Measurements from ENCODE around the gene SBF2.

SBF2 gene

GRCh38 chr11:10087186-10087922 lies 206.7 kb downstream of the SBF2 start:
- TF ChIP-seq GATA2 (IDR thresholded peaks at IDR 0.05; ENCODE audit: low read depth, low read length) = peak; percentile 59
- TF ChIP-seq GATA3 (IDR thresholded peaks at IDR 0.05; ENCODE audit: low read depth, low read length) = peak; percentile 86

GRCh38 chr11:10080138-10080537 lies 213.9 kb downstream of the SBF2 start:
- TF ChIP-seq GATA3 (IDR thresholded peaks at IDR 0.05; ENCODE audit: low read depth, low read length) (no peak), GATA2 (IDR thresholded peaks at IDR 0.05; ENCODE audit: low read depth, low read length) (no peak)

GRCh38 chr11:10076458-10077141 lies 217.4 kb downstream of the SBF2 start:
- TF ChIP-seq GATA2 (IDR thresholded peaks at IDR 0.05; ENCODE audit: low read depth, low read length) = no peak
- no peak for TF ChIP-seq GATA3 (IDR thresholded peaks at IDR 0.05; ENCODE audit: low read depth, low read length)

GRCh38 chr11:10075141-10075540 lies 218.9 kb downstream of the SBF2 start:
- TF ChIP-seq GATA3 (IDR thresholded peaks at IDR 0.05; ENCODE audit: low read depth, low read length) (no peak), GATA2 (IDR thresholded peaks at IDR 0.05; ENCODE audit: low read depth, low read length) (no peak)

DNA sequence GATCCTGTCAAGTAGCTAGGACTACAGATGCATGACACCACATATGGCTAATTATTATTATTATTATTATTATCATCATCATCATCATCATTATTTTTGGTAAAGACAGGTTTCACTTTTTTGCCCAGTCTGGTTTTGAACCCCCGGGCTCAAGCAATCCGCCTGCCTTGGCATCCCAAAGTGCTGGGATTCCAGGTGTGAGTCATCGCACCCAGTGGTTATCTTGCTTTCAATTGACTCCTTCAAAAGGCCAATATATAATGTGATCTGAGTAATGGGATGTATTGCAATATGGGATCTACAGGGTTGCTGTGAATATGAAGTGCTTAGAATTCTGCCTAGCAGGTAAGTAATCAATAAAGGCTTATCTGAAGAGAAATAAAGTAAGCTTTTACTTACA lies 221.2 kb downstream of the SBF2 start:
- TF ChIP-seq GATA3 (IDR thresholded peaks at IDR 0.05; ENCODE audit: low read depth, low read length) (no peak), GATA2 (IDR thresholded peaks at IDR 0.05; ENCODE audit: low read depth, low read length) (no peak)

DNA sequence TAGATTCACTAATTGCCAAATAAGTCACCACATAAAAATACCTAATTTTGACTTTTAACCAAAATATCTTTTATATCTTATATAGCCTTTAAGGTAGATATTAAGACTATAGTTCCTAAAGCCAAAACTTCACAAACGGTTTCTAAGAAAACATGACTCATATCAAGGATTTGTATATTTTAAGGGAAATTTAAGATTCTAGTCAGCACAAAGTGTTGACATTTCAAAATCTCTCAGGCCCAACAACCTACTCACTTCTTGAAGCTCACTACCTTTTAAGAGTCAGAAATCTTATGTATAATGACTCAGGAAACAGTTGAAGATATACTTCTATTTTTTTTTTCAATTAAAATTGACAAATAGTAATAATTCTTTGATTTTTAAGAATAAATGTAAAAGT lies 221.9 kb downstream of the SBF2 start:
- no peak for TF ChIP-seq GATA3 (IDR thresholded peaks at IDR 0.05; ENCODE audit: low read depth, low read length)
- TF ChIP-seq GATA2 (IDR thresholded peaks at IDR 0.05; ENCODE audit: low read depth, low read length) = no peak

DNA sequence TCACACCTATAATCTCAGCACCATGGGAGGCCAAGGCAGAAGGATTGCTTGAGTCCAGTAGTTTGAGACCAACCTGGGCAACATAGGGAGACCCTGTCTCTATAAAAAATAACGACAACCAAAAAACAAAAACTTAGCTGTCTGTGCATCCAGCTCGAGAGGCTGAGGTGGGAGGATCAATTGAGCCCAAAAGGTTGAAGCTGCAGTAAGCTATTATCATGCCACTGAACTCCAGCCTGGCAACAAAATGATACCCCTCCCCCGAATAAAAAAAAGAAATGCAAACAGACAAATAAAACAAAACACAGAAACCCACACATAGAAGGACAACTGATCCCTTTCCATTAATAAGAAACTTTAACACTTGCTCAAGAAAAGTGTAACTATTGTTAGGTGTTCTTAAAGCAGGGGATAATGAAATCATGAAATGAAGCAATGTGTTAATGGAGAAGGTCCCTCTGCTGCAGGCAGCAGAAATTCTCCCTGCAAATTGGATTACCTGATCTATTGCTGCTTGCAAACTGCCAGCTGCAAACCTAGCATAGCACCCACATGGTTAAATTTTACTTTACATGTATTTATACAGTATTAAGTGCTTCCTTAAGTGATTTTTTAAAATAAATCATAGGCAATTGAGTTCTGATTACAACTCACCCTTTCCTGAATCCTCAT lies 226.3 kb downstream of the SBF2 start:
- no peak for TF ChIP-seq GATA3 (IDR thresholded peaks at IDR 0.05; ENCODE audit: low read depth, low read length)
- no peak for TF ChIP-seq GATA2 (IDR thresholded peaks at IDR 0.05; ENCODE audit: low read depth, low read length)

DNA sequence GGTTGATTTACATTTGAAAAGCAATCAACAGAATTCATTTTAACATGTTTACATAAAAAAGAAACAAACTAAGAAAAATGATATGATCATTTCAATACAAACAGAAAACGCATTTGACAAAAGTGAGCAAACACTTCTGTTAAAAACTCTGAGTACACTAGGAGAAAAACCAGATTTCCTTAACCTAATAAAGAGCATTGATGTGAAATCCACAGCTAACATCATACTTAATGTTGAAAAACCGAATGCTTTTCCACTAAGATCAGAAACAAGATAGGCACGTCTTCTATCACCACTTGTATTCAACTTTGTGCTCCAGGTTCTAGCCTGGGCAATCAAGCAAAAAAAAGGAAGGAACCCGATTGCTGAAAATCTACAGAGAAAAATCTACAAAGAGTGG lies 227.6 kb downstream of the SBF2 start:
- peak; percentile 96 for TF ChIP-seq GATA3 (IDR thresholded peaks at IDR 0.05; ENCODE audit: low read depth, low read length)
- peak; percentile 82 for TF ChIP-seq GATA2 (IDR thresholded peaks at IDR 0.05; ENCODE audit: low read depth, low read length)

DNA sequence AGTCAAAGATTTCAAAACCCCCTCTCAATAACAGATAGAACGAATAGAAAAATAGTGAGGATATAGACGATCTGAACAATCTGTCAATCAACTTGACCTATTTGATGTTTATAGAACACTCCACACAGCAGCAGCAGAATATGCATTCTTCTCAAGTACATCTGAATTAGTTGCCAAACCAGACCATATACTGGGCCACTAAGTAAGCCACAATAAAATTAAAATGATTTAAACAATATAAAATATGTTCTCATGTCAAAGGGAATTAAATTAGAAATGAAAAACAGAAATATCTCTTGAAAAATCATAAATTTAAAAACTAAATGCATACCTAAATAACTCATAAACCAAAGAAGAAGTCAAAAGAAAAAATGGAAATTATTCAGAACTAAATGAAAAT lies 229.2 kb downstream of the SBF2 start:
- TF ChIP-seq GATA3 (IDR thresholded peaks at IDR 0.05; ENCODE audit: low read depth, low read length) (no peak), GATA2 (IDR thresholded peaks at IDR 0.05; ENCODE audit: low read depth, low read length) (no peak)

GRCh38 chr11:10058356-10058755 lies 235.7 kb downstream of the SBF2 start:
- TF ChIP-seq GATA3 (IDR thresholded peaks at IDR 0.05; ENCODE audit: low read depth, low read length) = no peak
- TF ChIP-seq GATA2 (IDR thresholded peaks at IDR 0.05; ENCODE audit: low read depth, low read length) = no peak

- no peak for TF ChIP-seq GATA2 (IDR thresholded peaks at IDR 0.05; ENCODE audit: low read depth, low read length)
- no peak for TF ChIP-seq GATA3 (IDR thresholded peaks at IDR 0.05; ENCODE audit: low read depth, low read length)
These were observed 242.0 kb downstream of the SBF2 start for GRCh38 chr11:10051868-10052586.

- TF ChIP-seq GATA3 (IDR thresholded peaks at IDR 0.05; ENCODE audit: low read depth, low read length) (no peak), GATA2 (IDR thresholded peaks at IDR 0.05; ENCODE audit: low read depth, low read length) (no peak)
These were observed 243.5 kb downstream of the SBF2 start for GRCh38 chr11:10050561-10050960.

GRCh38 chr11:10049756-10050155 lies 244.3 kb downstream of the SBF2 start:
- TF ChIP-seq GATA3 (IDR thresholded peaks at IDR 0.05; ENCODE audit: low read depth, low read length) (no peak), GATA2 (IDR thresholded peaks at IDR 0.05; ENCODE audit: low read depth, low read length) (no peak)

DNA sequence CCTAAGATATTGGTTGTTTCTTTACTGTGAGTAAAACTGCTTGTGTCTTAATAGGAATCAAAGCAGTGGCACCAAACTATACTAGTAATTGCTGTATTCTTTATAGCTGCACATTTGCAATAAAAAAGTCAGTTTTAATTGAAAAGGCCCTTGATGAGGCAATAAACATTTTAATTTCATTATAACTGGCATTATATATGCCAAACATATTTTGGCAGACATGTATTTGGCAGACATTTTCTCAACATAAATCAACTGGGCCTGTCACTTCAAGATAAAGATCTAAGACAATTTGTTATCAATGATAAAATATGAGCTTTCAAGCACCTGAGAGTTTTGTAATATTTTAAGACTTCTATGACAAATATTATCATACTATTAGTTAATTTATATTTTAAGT lies 245.7 kb downstream of the SBF2 start:
- no peak for TF ChIP-seq GATA3 (IDR thresholded peaks at IDR 0.05; ENCODE audit: low read depth, low read length)

Measured in SH-SY5Y (cell line).